Measurements from ENCODE around the gene GALNT18. TPM values are rescaled to one million over a fixed set of nuclear protein-coding genes. Genes with fewer than 3 reads are reported as not detected.

GALNT18 gene
- total RNA-seq, 1 donor from 2014 or later = 19.0 TPM

DNA sequence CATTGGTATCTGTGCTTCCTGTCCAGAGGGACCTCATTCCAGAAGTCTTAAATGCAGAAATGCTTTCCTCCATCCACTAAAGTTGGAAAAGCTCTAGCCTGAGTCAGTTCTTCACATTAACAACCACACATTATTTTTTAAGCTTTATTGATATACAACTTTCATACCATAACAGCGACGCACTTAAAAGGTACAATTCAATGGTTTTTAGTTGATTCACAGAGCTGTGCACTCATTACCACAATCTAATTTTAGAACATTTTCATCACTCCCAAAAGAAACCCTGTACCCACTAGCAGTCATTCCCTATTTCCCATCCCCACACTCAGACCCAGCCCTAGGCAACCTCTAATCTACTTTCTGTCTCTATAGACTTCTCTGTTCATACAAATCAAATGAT, 27.6 kb downstream of the GALNT18 start:
- ATAC-seq (no peak), DNase-seq (ENCODE audit: low spot score) (no peak)
- intact Hi-C loops (cut with DNase I) = no loop called here

DNA sequence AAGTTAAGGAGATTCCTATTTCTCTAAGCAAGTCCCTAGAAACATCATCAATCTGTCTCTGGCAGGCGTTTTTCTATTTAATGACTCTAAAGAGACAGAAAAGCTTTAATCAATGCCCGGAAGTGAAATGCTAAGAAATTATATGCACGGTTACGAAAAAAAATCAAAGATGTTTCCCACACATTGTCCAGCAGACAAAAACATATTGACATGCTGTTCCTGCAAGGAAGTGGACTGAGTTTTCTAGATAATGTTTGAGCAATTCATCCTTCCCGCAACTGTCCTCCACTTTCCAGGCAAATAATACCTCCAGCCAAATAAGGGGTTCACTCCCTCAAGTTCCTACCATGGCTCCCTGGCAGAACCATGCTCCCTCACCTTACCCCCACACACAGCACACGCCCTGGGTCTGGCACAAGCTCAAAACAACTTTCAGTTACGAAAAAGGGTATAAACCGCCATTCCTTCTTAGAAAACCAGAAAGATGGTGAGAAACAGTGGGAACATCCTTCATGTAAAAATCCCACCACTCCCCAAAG, 29.6 kb downstream of the GALNT18 start:
- ATAC-seq (no peak), DNase-seq (ENCODE audit: low spot score) (no peak)
- intact Hi-C loops (cut with DNase I) = no loop called here

DNA sequence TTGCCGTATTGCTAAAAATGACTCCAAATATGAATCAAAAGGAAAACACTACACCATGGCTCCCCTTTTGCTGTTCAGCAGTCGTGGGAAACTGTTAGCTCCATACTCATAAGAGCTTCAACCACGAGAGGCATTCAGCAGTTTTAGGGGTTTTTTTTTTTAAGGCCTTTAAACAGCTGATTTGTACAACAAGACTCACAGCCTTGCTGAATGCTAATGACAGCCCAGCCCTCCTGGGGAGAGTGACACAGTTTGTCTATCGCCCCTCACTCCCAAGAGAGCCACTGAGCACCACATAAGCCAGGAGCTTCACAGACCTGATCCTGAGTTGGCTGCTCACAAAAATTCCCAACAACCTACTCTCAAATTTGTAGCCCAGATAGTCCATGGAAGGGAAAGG, 32.4 kb downstream of the GALNT18 start:
- intact Hi-C loops (cut with DNase I) = no loop called here
- ATAC-seq (no peak), DNase-seq (ENCODE audit: low spot score) (no peak)

DNA sequence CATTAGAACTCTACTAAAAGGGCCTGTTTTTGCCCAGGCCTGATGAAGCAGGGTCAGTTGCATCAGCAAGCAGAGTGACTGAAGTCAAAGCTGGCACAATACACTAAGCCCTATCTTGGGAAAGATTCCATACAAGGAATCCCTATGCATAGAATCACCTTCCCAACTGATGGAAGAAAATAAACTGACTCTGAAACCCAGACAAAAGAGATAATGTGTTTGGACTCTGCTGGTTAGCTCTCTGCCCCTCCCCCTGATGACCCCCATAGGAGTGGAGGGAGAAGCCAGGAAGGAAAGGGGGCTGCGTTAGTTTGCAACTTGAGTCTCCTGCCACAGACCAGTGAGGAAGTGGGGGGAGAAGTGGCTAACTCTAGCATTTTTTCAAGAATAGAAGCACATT, 32.9 kb downstream of the GALNT18 start:
- ATAC-seq = no peak
- intact Hi-C loops (cut with DNase I) = no loop called here

GRCh38 chr11:11588243-11588642, 33.6 kb downstream of the GALNT18 start:
- intact Hi-C loops (cut with DNase I) = no loop called here
- DNase-seq (ENCODE audit: low spot score) (no peak), ATAC-seq (no peak)

More for the DNA sequence above, 32.9 kb downstream of the GALNT18 start:
- no peak for DNase-seq (ENCODE audit: low spot score)

DNA sequence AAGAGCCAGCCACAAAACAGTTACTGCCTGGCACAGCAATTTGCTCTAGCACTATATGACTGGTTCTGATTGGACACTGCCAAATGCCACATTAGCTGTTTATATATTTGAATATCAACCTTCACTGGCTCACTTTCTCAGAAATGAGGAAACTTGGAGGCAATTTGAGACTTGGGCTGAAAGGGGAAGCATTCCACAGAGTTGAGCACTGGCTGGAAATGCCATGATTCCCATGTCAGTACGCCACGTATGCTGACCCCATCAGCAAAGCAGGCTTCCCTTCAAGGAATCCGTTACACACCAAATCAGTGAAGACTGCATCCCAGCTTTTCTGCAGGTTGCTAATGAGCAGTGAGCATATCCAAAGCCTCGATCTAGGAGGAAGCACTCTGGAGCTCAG, 34.7 kb downstream of the GALNT18 start:
- no peak for DNase-seq (ENCODE audit: low spot score)
- no peak for ATAC-seq

DNA sequence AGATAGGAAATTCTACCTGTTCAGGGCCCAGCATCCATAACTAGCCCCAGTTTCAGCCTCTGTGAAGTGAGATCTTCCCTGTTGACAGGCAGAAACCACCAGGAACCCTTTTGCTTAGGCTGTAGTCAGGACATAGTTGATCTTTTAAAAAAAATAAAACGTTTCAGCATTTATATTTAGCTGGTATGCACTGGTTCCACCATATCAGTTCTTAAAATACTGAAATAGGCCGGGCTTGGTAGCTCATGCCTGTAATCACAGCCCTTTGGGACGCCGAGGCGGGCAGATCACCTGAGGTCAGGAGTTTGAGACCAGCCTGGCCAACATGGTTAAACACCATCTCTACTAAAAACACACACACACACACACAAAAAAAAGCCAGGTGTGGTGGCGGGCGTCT, 35.3 kb downstream of the GALNT18 start:
- DNase-seq (ENCODE audit: low spot score) (no peak), ATAC-seq (no peak)
- intact Hi-C loops (cut with DNase I) = no loop called here

More for the DNA sequence above, 34.7 kb downstream of the GALNT18 start:
- intact Hi-C loops (cut with DNase I) = no loop called here

GRCh38 chr11:11584937-11585336, 36.9 kb downstream of the GALNT18 start:
- no peak for DNase-seq (ENCODE audit: low spot score)
- intact Hi-C loops (cut with DNase I) = no loop called here
- ATAC-seq = no peak

GRCh38 chr11:11584530-11584810, 37.3 kb downstream of the GALNT18 start:
- no peak for DNase-seq (ENCODE audit: low spot score)
- intact Hi-C loops (cut with DNase I) = no loop called here
- ATAC-seq = no peak

GRCh38 chr11:11583801-11584529, 37.8 kb downstream of the GALNT18 start:
- intact Hi-C loops (cut with DNase I) = no loop called here

DNA sequence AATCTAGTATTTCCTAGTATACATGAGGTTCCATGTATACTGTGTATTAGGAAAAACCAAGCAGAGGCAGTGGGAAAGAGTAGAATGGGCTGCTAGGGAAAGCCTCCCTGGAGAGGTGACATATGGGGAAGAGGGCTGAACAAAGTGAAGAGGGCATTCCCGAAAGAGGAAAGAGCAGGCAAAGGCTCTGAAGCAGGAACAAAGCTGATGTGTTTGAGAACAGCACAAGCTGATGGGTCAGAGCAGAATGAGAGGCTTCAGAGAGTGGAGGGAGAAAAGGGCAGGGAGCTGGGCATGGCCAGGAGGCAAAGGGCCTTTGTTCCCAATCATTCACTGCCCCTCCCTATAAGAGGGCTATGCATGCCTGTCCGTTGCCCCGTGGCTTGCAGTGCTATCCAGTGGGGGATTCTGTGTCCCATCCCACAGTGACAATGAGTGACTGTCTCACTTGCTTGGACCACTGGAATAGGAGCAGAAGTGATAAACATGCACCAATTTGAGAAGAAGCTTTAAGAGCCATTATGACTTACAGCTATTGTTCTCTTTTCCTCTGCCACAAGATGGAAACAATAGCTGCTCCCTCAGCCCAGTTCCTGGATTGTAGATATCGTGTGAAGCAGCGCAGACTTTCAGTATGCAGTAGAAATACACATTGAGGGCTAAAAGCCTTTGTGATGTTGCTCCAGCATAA, 39.6 kb downstream of the GALNT18 start:
- intact Hi-C loops (cut with DNase I) = no loop called here
- DNase-seq (ENCODE audit: low spot score) (no peak), ATAC-seq (peak; percentile 38)

More at GRCh38 chr11:11583801-11584529, 37.8 kb downstream of the GALNT18 start:
- DNase-seq (ENCODE audit: low spot score) = no peak
- no peak for ATAC-seq

- DNase-seq (ENCODE audit: low spot score) (no peak), ATAC-seq (no peak)
- intact Hi-C loops (cut with DNase I) = no loop called here
These were observed 40.3 kb downstream of the GALNT18 start for GRCh38 chr11:11581481-11581880.

- ATAC-seq (no peak), DNase-seq (ENCODE audit: low spot score) (no peak)
- intact Hi-C loops (cut with DNase I) = no loop called here
These were observed 40.9 kb downstream of the GALNT18 start for GRCh38 chr11:11580841-11581411.

DNA sequence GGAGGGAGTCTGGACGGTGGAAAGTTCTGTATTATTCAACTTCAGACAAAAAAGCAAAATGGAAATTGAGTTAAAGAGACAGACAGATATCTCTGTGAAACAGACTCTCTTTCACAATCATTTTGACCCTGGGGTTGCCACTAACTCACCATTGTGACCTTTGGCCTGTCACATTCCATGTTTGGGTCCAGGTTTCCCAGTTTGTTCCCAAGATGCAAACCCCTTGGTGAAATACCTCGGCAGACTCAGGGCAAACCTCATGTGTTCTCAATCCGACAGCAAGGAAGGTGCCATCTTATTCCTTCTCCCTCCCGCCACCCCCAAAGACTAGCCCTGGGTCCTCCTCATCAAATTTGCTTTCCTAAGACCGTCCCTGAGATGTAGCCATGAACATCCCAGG, 41.8 kb downstream of the GALNT18 start:
- ATAC-seq (no peak), DNase-seq (ENCODE audit: low spot score) (no peak)
- intact Hi-C loops (cut with DNase I) = no loop called here

DNA sequence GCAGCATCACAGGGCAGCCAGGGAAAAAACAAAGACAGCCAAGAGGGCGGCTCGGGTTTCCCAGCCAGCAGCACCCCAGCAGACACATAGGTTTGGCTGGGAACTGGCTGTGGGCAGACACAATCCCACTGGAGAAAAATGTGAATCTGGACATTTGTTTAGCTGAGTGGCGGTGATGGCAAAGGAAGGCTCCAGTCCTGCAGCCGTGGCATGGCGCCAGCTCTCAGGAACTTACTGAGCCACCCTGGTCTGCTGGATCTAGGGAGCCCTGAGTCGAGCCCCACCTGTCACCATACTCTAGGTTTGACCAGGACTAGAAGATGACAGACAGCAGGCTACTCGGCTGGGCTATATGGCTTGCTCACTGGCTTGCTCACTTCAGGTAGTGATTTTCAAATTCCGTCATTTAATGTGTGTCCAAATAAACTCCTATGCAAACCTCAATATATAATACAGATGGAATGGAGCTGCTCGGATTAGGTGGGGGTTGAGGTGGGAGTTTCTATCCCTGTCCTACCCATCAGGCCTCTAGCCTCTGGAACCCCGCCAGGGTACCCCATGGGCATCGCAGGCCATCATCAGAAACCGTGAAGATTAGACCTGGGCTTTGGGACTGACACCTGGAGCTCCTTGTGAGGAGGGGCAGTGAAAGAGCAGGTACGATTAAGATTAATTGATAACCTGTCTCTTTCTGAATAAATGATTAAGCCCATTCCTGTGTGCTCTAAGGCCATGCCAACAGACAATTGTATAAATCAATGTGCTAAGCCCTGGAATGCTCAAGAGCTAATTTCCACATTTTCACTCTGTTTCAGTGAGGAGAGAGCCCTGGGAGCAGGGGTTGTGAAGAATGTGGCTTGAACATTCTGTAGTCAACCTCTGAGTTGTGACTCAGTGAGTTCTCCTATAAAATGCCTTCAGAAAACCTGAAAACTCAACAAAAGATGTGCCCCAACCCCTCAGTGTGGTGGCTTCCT, 42.5 kb downstream of the GALNT18 start:
- DNase-seq (ENCODE audit: low spot score) (peak; percentile 62), ATAC-seq (no peak)
- intact Hi-C loops (cut with DNase I) = no loop called here

- no peak for ATAC-seq
- intact Hi-C loops (cut with DNase I) = no loop called here
- DNase-seq (ENCODE audit: low spot score) = no peak
These were observed 43.6 kb downstream of the GALNT18 start for GRCh38 chr11:11577932-11578911.

GRCh38 chr11:11577251-11577855, 44.5 kb downstream of the GALNT18 start:
- DNase-seq (ENCODE audit: low spot score) (no peak), ATAC-seq (no peak)
- intact Hi-C loops (cut with DNase I) = no loop called here
